HG03045 (cell line): ENCODE data around the gene XYLB.
"Not testable (repeated sequence)": the region's sequence is repeated elsewhere in the genome, so short reads cannot be mapped to it uniquely, and the experiment has no call there.

Source experiments
- ATAC-seq: cut with Tn5 transposase; IDR thresholded peaks from one replicate; pipeline ENCODE4 v1.9.1; 2021; ENCODE audit warnings: mild to moderate bottlenecking, moderate library complexity; ENCODE audit not compliant: unreplicated experiment

The XYLB gene

GRCh38 chr3:38386992-38387750, 40.6 kb downstream of the XYLB start:
- no peak for ATAC-seq

DNA sequence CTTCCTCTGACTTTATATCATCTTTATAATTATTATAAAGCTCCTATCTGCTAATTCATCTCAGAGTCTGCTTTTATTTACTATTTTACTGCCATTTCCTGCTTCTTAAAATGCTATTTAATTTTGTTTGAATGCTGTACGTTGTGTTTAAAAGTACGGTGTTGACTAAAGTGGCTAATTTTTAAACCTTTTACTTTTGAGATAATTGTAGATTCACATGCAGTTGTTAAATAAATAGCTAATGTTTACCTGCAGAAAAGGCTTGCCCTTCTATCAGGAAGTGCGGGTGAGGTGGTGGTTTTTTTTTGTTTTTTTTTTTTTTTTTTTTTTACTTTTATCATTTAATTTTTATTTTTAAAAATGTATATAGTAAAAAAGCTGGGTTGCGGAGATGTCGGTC, 41.3 kb downstream of the XYLB start:
- ATAC-seq, result no peak

DNA sequence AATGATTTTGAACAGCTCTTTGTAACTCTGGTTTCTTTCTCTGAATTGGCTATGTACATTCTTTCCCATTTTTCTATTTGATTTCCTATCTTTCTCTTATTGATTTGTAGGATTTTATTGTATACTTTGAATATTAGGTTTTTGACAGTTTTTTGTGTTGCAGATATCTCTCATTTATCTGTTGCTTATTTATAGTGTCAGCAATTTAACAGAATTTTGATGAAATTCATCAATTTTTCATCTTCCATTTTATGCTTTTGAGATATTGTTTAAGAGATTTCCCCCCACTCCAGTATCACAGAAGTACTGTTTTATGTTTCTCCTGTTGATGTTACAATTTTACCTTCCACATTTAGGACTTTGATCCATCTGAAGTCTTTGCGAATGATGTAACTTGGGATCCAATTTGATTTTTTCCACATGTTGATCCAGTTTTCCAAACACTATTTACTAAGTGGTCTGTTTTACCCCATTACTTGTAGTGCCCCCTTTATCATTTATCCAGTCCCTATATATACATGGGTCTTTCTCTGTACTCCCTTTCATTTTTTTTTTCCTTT, 46.1 kb downstream of the XYLB start:
- no peak for ATAC-seq

- ATAC-seq, result no peak
These were observed 49.7 kb downstream of the XYLB start for GRCh38 chr3:38396239-38396638.

GRCh38 chr3:38396861-38397260, 50.3 kb downstream of the XYLB start:
- no peak for ATAC-seq

GRCh38 chr3:38397320-38397719, 50.7 kb downstream of the XYLB start:
- no peak for ATAC-seq

GRCh38 chr3:38401246-38401962, 54.8 kb downstream of the XYLB start:
- ATAC-seq, result no peak

DNA sequence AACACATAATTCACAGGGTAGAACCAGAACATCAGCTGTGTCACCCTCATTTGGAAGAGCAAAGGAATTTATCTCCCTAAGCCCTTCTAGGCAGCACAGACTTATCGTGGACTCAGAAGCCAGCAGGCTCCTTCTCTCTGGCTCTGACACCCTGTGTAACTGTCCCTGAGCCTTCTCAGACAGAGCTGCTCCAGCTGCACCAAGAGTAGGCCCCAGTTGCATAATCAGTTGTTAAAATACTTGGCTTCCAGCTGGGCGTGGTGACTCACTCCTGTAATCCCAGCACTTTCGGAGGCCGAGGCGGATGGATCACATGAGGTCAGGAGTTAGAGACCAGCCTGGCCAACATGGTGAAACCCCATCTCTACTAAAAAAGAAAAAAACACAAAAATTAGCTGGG, 57.7 kb downstream of the XYLB start:
- ATAC-seq, result no peak

DNA sequence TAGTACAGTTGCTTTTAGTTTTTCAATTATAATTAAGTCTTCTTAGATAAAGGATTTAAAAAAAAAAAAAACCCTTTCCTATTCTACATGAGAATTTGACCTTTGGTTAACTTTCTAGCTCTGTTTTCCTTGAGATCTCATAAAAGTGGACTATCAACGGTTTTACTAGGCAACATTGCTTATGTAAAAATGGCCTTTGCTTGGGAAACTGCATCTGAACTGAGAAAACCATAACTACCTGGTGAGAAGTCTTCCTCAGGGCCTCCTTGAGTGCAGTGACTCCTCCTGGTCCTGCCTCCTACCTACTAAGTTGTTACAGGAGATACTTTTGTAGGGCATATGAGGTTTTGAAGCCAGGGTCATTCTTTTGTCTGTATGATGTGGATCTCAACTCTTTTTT, 65.0 kb downstream of the XYLB start:
- ATAC-seq, result no peak

DNA sequence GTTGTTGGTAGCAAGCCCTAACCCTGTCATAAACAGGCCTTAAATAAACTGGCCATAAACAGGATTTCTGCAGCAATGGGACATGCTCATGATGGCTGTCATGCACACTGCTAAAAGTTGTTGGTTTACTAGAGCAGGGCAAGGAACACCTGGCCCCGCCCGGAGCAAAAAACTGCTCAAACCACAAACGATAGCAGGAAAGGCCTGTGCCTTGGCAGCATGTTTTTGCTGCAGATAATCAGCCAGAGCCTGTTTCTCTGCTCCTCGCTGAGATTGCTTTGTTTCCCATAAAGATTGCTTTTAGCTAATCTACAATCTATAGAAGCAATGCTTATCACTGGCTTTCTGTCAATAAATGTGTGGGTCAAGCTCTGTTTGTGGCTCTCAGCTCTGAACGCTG, 74.2 kb downstream of the XYLB start:
- not testable (repeated sequence) for ATAC-seq

DNA sequence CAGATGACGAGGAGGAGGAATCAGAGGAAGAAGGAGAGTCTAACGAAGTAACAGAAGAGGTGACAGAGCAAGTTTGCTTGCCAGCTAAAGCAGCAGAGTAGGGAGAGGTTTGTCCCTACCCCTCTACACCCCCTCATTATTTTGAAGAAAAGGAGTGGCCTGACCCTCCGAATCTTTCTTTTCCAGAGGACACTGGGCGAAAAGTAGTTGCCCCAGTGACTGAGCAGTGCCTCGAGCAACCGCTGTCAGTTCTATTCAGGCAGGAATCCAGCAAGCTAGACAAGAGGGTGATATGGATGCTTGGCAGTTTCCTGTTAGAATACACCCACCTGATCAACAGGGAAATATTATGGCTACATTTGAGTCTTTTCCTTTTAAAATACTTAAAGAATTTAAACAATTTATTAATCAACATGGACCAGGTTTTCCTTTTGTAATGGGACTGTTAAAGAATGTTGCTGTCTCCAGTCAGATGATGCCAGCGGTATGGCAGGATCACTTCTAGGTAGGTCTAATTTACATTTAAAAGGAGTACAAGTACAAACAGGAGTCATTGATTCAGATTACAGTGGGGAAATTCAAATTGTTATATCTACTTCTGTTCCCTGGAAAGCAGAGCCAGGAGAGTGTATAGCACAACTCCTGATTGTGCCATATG, 75.2 kb downstream of the XYLB start:
- no peak for ATAC-seq

DNA sequence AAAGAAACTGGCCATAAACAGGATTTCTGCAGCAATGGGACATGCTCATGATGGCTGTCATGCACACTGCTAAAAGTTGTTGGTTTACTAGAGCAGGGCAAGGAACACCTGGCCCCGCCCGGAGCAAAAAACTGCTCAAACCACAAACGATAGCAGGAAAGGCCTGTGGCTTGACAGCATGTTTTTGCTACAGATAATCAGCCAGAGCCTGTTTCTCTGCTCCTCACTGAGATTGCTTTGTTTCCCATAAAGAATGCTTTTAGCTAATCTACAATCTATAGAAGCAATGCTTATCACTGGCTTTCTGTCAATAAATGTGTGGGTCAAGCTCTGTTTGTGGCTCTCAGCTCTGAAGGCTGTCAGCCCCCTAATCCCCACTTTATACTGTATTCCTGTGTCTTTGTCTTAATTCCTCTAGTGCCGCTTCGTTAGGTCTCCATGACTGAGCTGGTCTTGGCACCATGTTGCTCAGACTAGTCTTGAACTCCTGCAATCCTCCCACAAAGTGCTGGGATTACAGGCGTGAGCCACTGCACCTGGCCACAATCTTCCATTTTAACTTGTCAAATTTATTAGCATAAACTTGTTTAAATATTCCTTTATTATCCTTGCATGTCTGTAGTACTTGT, 80.3 kb downstream of the XYLB start:
- ATAC-seq, result not testable (repeated sequence)

DNA sequence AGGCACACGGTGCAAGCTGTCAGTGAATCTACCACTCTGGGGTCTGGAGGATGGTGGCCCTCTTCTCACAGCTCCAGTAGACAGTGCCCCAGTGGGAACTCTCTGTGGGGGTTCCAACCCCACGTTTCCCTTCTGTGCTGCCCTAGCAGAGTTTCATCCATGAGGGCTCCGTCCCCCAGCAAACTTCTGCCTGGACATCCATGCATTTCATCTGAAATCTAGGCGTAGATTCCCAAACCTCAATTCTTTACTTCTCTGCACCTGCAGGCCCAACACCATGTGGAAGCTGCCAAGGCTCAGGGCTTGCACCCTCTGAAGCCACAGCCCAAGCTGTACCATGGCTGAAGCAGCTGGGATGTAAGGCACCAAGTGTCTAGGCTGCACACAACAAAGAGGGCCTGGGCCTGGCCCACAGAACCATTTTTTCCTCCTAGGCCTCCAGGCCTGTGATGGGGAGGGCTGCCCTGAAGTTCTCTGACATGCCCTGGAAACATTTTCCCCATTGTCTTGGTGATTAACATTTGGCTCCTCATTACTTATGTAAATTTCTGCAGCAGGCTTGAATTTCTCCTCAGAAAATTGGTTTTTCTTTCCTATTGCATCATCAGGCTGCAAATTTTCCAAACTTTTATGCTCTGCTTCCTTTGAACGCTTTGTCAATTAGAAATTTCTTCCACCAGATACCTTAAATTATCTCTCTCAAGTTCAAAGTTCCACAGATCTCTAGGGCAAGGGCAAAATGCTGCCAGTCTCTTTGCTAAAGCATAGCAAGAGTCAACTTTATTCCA, 86.5 kb downstream of the XYLB start:
- ATAC-seq, result not testable (repeated sequence)

GRCh38 chr3:38433661-38434060, 87.1 kb downstream of the XYLB start:
- ATAC-seq, result not testable (repeated sequence)

DNA sequence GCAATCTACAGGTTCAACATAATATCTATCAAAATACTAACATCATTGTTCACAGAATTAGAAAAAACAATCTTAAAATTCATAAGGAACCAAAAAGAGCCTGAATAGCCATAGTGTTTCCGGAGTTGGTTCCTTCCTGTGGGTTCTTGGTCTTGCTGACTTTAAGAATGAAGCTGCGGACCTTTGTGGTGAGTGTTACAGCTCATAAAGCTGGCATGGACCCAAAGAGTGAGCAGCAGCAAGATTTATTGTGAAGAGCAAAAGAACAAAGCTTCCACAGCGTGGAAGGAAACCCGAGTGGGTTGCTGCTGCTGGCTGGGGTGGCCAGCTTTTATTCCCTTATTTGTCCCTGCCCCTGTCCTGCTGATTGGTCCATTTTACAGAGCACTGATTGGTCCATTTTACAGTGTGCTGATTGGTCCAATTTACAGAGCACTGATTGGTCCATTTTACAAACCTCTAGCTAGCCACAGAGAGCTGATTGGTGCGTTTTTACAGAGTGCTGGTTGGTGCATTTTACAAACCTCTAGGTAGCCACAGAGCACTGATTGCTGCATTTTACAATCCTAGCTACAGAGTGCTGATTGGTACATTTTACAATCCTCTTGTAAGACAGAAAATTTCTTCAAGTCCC, 92.0 kb downstream of the XYLB start:
- not testable (repeated sequence) for ATAC-seq

- ATAC-seq, result not testable (repeated sequence)
These were observed 96.6 kb downstream of the XYLB start for GRCh38 chr3:38443205-38443604.

DNA sequence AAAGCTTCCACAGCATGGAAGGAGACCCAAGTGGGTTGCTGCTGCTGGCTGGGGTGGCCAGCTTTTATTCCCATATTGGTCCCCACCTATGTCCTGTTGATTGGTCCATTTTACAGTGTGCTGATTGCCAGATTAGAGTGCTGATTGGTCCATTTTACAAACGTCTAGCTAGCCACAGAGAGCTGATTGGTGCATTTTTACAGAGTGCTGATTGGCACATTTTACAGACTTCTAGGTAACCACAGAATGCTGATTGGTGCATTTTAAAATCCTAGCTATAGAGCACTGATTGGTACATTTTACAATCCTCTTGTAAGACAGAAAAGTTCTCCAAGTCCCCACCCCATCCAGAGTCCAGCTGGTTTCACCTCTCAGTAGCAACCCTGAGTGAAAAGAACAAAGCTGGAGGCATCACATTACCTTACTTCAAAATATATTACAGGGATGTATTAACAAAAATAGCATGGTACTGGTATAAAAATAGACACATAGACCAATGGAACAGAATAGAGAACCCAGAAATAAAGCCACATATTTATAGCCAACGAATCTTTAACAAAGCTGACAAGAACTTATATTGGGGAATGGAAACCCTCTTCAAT, 99.6 kb downstream of the XYLB start:
- no peak for ATAC-seq

DNA sequence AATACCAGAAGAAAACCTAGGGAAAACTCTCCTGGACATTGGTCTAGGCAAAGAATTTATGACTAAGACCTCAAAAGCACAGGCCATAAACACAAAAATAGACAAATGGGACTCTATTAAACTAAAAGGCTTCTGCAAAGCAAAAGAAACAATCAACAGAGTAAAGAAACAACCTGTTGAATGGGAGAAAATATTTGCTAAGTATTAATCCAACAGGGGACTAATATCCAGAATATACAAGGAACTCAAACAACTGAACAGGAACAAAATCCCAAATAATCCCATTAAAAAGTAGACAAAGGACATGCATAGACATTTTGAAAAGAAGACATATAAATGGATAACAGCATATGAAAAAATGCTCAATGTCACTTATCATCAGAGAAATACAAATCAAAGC, 100.2 kb downstream of the XYLB start:
- no peak for ATAC-seq

DNA sequence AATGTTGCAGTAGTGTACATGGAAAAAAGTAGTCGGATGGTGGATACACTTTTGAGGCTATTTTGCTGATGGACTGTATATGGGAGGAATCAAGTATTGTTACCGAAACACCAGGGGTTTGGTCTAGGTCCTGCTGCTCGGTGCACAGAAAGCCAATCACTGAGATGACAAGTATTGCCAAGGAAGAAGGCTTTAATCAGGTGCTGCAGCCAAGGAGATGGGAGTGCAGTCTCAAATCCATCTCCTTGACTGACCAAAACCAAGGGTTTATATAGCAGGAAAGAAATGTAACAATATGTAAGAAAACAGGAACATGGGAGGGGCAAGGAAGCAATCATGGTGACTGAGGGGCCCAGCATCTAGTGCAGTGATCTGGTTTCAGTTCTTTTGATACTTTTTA, 104.3 kb downstream of the XYLB start:
- no peak for ATAC-seq
